Measurements from ENCODE around the gene CSMD2. TPM values are rescaled to one million over a fixed set of nuclear protein-coding genes. Genes with fewer than 3 reads are reported as not detected.

CSMD2 gene
- total RNA-seq, 1 experiment from 2014 or later: 13.2 TPM

DNA sequence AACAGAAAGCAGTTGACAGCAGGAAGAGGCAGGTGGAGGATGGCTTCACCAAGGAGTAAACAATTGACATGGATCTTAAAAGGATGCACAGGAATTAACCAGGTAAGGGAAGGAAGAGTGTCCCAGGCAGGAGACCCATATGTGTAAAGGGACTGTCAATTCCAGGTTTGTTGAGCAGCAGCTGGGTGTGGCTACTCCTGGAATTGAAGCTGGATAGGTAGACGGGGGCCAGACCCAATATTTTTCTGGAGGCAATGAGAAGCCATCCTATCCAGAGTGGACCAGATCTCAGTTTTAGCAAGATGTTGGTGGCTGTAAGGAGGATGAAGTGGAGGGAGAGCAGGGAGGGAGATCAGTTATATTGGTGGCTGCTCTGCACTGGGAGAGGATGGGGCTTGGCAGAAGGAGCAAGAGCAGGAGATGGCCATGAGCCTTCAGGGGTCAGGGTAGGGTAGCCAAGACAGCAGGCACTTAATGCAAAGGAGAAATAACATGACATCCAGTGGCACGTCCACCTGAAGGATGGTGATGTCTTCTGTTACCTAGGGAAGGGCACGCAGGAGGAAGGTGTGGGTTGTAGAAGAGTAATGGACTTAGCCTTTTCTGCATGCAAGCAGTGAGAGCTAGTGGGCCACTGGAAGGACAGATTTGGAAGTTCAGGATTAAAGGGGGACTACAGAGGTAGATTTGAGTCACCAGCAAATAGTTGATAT lies 447.9 kb downstream of the CSMD2 start:
- Mint-ChIP-seq H3K27ac (no peak overlapping the region), H3K9me3 (no peaks in the 10 kb centered on the region), H3K27me3 (ENCODE audit: low read depth) (no peaks in the 10 kb centered on the region), H3K4me3 (no peak overlapping the region), H3K36me3 (peaks cover 20% of the 10 kb centered on the region), H3K4me1 (no peaks in the 10 kb centered on the region)
- ChIA-PET POLR2A (no interaction called here), CTCF (no interaction called here)
- DNase-seq (ENCODE audit: low spot score) (no peak), ATAC-seq (no peak)
- TF ChIP-seq, protein P1, sequence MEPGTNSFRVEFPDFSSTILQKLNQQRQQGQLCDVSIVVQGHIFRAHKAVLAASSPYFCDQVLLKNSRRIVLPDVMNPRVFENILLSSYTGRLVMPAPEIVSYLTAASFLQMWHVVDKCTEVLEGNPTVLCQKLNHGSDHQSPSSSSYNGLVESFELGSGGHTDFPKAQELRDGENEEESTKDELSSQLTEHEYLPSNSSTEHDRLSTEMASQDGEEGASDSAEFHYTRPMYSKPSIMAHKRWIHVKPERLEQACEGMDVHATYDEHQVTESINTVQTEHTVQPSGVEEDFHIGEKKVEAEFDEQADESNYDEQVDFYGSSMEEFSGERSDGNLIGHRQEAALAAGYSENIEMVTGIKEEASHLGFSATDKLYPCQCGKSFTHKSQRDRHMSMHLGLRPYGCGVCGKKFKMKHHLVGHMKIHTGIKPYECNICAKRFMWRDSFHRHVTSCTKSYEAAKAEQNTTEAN (CRISPR knock-in tag; IDR thresholded peaks at IDR 0.05): no peak
- TF ChIP-seq NFE2L1 (CRISPR knock-in tag; IDR thresholded peaks at IDR 0.05): no peak
- no peak for TF ChIP-seq ZNF121 (CRISPR knock-in tag; IDR thresholded peaks at IDR 0.05)
- TF ChIP-seq, protein P2, sequence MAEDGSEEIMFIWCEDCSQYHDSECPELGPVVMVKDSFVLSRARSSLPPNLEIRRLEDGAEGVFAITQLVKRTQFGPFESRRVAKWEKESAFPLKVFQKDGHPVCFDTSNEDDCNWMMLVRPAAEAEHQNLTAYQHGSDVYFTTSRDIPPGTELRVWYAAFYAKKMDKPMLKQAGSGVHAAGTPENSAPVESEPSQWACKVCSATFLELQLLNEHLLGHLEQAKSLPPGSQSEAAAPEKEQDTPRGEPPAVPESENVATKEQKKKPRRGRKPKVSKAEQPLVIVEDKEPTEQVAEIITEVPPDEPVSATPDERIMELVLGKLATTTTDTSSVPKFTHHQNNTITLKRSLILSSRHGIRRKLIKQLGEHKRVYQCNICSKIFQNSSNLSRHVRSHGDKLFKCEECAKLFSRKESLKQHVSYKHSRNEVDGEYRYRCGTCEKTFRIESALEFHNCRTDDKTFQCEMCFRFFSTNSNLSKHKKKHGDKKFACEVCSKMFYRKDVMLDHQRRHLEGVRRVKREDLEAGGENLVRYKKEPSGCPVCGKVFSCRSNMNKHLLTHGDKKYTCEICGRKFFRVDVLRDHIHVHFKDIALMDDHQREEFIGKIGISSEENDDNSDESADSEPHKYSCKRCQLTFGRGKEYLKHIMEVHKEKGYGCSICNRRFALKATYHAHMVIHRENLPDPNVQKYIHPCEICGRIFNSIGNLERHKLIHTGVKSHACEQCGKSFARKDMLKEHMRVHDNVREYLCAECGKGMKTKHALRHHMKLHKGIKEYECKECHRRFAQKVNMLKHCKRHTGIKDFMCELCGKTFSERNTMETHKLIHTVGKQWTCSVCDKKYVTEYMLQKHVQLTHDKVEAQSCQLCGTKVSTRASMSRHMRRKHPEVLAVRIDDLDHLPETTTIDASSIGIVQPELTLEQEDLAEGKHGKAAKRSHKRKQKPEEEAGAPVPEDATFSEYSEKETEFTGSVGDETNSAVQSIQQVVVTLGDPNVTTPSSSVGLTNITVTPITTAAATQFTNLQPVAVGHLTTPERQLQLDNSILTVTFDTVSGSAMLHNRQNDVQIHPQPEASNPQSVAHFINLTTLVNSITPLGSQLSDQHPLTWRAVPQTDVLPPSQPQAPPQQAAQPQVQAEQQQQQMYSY (CRISPR knock-in tag; IDR thresholded peaks at IDR 0.05): no peak
- TF ChIP-seq GTF2I (CRISPR knock-in tag; conservative IDR thresholded peaks at IDR 0.05): no peak
- TF ChIP-seq, protein P3, sequence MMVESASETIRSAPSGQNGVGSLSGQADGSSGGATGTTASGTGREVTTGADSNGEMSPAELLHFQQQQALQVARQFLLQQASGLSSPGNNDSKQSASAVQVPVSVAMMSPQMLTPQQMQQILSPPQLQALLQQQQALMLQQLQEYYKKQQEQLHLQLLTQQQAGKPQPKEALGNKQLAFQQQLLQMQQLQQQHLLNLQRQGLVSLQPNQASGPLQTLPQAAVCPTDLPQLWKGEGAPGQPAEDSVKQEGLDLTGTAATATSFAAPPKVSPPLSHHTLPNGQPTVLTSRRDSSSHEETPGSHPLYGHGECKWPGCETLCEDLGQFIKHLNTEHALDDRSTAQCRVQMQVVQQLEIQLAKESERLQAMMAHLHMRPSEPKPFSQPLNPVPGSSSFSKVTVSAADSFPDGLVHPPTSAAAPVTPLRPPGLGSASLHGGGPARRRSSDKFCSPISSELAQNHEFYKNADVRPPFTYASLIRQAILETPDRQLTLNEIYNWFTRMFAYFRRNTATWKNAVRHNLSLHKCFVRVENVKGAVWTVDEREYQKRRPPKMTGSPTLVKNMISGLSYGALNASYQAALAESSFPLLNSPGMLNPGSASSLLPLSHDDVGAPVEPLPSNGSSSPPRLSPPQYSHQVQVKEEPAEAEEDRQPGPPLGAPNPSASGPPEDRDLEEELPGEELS (CRISPR knock-in tag; IDR thresholded peaks at IDR 0.05): no peak
- no peak for TF ChIP-seq PREB (CRISPR knock-in tag; IDR thresholded peaks at IDR 0.05; ENCODE audit: borderline replicate concordance)
- TF ChIP-seq, protein P4, sequence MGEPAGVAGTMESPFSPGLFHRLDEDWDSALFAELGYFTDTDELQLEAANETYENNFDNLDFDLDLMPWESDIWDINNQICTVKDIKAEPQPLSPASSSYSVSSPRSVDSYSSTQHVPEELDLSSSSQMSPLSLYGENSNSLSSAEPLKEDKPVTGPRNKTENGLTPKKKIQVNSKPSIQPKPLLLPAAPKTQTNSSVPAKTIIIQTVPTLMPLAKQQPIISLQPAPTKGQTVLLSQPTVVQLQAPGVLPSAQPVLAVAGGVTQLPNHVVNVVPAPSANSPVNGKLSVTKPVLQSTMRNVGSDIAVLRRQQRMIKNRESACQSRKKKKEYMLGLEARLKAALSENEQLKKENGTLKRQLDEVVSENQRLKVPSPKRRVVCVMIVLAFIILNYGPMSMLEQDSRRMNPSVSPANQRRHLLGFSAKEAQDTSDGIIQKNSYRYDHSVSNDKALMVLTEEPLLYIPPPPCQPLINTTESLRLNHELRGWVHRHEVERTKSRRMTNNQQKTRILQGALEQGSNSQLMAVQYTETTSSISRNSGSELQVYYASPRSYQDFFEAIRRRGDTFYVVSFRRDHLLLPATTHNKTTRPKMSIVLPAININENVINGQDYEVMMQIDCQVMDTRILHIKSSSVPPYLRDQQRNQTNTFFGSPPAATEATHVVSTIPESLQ (CRISPR knock-in tag; IDR thresholded peaks at IDR 0.05): no peak
- no peak for TF ChIP-seq RORB (CRISPR knock-in tag; IDR thresholded peaks at IDR 0.05)

DNA sequence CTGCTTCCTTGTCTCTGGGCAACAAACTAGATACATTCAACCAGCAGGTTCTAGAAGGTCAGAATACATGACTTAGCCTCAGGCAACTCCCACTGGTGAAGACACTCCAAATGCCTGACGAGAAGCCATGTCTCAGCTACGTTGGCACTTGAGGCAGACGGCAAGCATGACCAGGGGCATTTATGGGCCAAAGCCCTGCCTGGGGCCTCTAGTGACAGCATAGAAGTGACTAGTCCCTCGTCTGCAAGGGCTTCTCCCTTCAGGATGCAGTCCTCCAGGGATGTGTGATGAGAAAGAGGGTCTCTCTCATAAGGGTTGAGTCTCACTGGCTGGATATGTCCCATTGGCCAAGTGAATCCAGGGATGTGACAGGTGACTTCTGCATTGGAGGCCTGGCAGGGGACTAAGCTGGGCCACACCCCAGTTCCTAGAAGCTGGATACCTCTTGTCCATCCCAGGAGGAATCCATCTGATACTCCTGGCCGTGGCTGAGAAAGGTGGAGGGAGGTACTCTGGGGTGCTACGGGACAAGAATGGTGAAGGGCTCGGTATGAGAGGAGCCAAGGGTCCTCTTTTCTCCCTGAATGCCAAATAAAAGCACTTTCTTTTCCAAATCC lies 449.7 kb downstream of the CSMD2 start:
- ChIA-PET CTCF (no interaction called here), POLR2A (no interaction called here)
- no peak overlapping the region for H3K4me3 Mint-ChIP-seq
- H3K4me1 Mint-ChIP-seq: no peaks in the 10 kb centered on the region
- H3K36me3 Mint-ChIP-seq: peaks cover 20% of the 10 kb centered on the region
- DNase-seq (ENCODE audit: low spot score) (no peak), ATAC-seq (no peak)
- H3K27me3 Mint-ChIP-seq (ENCODE audit: low read depth): no peaks in the 10 kb centered on the region
- H3K27ac Mint-ChIP-seq: no peak overlapping the region
- H3K9me3 Mint-ChIP-seq: no peaks in the 10 kb centered on the region
- TF ChIP-seq, protein P5, sequence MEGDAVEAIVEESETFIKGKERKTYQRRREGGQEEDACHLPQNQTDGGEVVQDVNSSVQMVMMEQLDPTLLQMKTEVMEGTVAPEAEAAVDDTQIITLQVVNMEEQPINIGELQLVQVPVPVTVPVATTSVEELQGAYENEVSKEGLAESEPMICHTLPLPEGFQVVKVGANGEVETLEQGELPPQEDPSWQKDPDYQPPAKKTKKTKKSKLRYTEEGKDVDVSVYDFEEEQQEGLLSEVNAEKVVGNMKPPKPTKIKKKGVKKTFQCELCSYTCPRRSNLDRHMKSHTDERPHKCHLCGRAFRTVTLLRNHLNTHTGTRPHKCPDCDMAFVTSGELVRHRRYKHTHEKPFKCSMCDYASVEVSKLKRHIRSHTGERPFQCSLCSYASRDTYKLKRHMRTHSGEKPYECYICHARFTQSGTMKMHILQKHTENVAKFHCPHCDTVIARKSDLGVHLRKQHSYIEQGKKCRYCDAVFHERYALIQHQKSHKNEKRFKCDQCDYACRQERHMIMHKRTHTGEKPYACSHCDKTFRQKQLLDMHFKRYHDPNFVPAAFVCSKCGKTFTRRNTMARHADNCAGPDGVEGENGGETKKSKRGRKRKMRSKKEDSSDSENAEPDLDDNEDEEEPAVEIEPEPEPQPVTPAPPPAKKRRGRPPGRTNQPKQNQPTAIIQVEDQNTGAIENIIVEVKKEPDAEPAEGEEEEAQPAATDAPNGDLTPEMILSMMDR (IDR thresholded peaks at IDR 0.05): no peak
- TF ChIP-seq ZNF121 (CRISPR knock-in tag; IDR thresholded peaks at IDR 0.05) (no peak), TEAD4 (CRISPR knock-in tag; IDR thresholded peaks at IDR 0.05) (no peak), NR3C1 (CRISPR knock-in tag; conservative IDR thresholded peaks at IDR 0.05; ENCODE audit: low read depth) (no peak), MAX (CRISPR knock-in tag; IDR thresholded peaks at IDR 0.05) (no peak), MYBL2 (CRISPR knock-in tag; IDR thresholded peaks at IDR 0.05) (no peak), IRF1 (CRISPR knock-in tag; IDR thresholded peaks at IDR 0.05) (no peak), JUN (CRISPR knock-in tag; IDR thresholded peaks at IDR 0.05) (no peak), AR (CRISPR knock-in tag; IDR thresholded peaks at IDR 0.05) (no peak)

All from WTC11 (cell line).